ENCODE results near the gene TREM2.

The TREM2 gene

DNA sequence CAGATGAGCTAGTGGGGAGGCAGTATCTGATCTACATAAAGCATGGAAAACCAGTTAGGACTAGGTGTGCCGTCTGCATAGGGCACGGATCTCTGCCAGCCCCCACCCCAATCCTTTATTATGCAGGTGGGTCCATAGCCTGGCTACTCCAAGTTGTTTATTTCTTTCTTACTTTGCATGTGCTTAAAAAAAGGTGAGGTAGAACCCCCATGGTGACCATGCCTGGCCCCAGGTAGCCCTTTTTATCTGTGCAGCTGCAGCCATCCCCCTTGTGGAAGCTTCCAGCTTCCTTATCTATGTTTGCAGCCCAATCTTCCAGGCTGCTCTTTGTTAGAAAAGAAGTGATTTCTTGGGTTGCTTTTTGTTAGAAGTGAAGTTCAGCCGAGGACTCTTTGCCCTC, 9.0 kb upstream of the TREM2 start:
- no peak overlapping the region for H3K4me3 ChIP-seq (ENCODE audit: low read length)
- no peak for DNase-seq (ENCODE audit: low read depth)
- TF ChIP-seq CTCF (conservative IDR thresholded peaks at IDR 0.05; ENCODE audit: low read length): no peak

DNA sequence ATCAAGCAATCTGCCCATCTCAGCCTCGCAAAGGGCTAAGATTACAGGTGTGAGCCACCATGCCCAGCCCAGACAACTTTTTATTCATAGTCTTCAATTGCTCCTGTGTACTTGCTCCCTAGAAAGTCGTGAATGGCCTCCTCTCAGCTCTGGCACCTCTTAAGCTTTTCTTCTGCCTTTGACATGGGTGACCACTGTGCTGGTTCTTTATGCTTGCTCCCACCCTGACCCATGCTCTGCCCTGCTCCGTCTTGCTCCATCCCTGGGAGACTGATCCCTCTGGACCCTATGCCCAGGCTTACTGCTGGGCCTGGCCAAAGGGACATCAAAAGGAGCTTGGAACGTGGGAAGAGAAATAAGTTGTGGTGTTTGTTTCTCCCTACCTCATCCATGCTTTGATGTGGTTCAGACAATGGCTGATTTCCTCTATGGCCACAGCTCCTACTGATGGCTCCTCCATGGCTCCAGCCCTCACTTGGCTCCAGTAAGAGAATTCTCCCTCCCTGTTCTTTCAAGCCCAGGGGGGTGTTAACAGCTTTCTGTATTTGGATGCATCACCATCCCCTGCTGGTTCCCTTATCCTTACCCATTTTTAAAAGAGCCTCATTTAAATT, 7.7 kb upstream of the TREM2 start:
- no peak overlapping the region for H3K4me3 ChIP-seq (ENCODE audit: low read length)
- no peak for TF ChIP-seq CTCF (conservative IDR thresholded peaks at IDR 0.05; ENCODE audit: low read length)
- DNase-seq (ENCODE audit: low read depth): no peak

DNA sequence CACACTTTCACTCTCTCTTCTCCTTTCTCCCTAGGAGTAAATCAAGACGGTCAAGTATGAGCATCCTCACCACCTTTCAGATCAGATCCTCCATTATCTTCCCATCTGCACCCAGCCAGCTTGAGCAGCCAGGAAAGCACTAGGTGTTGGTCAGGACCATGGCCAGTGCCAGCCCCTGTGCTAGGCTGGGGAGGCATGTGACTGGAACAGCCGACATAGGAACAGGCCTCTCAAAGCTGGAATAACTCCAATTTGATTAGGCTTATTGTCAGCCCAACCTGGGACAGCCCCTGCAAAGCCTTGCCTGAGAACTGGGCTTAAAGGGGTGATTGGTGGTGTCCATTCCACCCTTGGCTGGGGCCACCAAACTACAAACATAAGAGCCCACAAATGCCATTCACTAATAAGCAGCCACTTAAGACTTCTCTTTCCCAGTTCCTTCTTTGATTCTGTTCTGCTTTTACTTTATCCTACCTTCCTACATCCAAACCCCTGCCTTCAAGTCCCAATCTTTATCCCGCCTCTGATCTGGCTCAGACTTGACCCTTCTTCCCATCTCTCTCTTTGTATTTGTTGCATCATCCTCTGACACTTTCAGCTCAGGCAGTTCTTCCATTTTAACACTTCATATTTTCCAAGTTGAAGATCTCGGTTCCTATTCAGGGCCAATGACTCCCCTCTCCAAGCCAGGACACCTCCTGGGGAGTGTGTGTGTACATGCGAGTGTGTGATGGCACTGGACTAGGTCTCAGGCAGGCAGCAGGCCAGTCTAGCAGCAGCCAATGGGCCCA, 4.5 kb upstream of the TREM2 start:
- DNase-seq (ENCODE audit: low read depth): no peak
- H3K4me3 ChIP-seq (ENCODE audit: low read length): no peak overlapping the region
- no peak for TF ChIP-seq CTCF (conservative IDR thresholded peaks at IDR 0.05; ENCODE audit: low read length)

DNA sequence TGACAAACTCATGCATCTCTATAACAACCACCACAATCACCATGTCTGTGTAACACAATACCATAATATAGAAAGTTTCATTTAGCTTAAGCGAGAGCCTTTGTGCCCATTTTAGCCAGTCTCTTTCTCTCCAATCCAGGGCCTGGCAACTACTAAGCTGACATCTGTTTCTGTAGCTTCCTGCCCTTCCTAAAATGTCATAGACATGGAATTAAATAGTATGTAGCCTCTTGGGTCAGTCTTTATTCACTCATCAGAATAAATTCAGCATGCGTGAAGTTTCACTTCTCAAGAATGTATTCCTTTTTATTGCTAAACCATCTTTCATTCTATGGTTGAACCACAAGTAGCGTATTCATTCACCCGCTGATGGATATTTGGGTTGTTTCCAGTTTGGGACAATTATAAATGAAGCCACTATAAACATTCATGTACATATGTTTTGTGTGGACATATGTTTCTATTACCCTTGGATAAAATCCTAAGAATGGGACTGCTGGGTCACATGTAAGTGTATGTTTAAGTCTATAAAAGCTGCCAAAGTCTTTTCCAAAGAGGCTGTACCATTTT, 1.7 kb upstream of the TREM2 start:
- no peak for TF ChIP-seq CTCF (conservative IDR thresholded peaks at IDR 0.05; ENCODE audit: low read length)
- H3K4me3 ChIP-seq (ENCODE audit: low read length): no peak overlapping the region
- DNase-seq (ENCODE audit: low read depth): peak; percentile 15

GRCh38 chr6:41163419-41163717, 452 bp upstream of the TREM2 start:
- no peak for DNase-seq (ENCODE audit: low read depth)

GRCh38 chr6:41161851-41162552, 914 bp downstream of the TREM2 start:
- DNase-seq (ENCODE audit: low read depth): no peak
- TF ChIP-seq CTCF (conservative IDR thresholded peaks at IDR 0.05; ENCODE audit: low read length): no peak
- no peak overlapping the region for H3K4me3 ChIP-seq (ENCODE audit: low read length)

More at GRCh38 chr6:41163419-41163717, 452 bp upstream of the TREM2 start:
- no peak overlapping the region for H3K4me3 ChIP-seq (ENCODE audit: low read length)
- no peak for TF ChIP-seq CTCF (conservative IDR thresholded peaks at IDR 0.05; ENCODE audit: low read length)

Data from AG10803 (cell line).